Large intestine (tissue), 3 donors: ENCODE data around the gene AATK. TPM values are rescaled to one million over a fixed set of nuclear protein-coding genes. Genes with fewer than 3 reads are reported as not detected.

ENCODE experiments used
- DNase-seq, 2 donors: peaks; one replicate each; pipeline versions ENCODE4 v3.0.0 to v3.0.0-alpha.2; 2013
- H3K27ac ChIP-seq: one replicate; pipeline ENCODE4 v1.5.1; 2013; ENCODE audit warnings: low read length
- H3K27me3 ChIP-seq: 2 replicates; pipeline ENCODE4 v1.6.1; 2013; ENCODE audit warnings: low read length; ENCODE audit not compliant: control insufficient read depth, insufficient read depth
- H3K36me3 ChIP-seq: 2 replicates; pipeline ENCODE4 v1.6.1; 2013; ENCODE audit warnings: low read length; ENCODE audit not compliant: control insufficient read depth, insufficient read depth
- H3K4me1 ChIP-seq: one replicate; pipeline ENCODE4 v1.6.1; 2013; ENCODE audit warnings: low read length; ENCODE audit not compliant: control insufficient read depth, insufficient read depth
- H3K4me3 ChIP-seq: one replicate; pipeline ENCODE4 v1.5.1; 2013; ENCODE audit warnings: low read length
- H3K9me3 ChIP-seq: one replicate; pipeline ENCODE4 v1.6.1; 2013; ENCODE audit warnings: mild to moderate bottlenecking, low read depth, low read length, moderate library complexity; ENCODE audit not compliant: control insufficient read depth
- WGBS: methylation state at CpG from one replicate; pipeline ENCODE4 v1.1.5; 2013; ENCODE audit warnings: low lambda C conversion rate; ENCODE audit not compliant: insufficient coverage; 5-methylcytosine and 5-hydroxymethylcytosine counted together
- polyA plus RNA-seq: library from polyadenylated mRNA; unstranded; fragments of 120-200 nt; gene quantifications from one replicate; pipeline ENCODE4 v1.2.1, GENCODE V29; 2013

AATK gene
- polyA plus RNA-seq, 1 donor: 81.2 TPM

- Histone ChIP-seq H3K36me3 (peaks cover 10% of the 10 kb centered on the region), H3K4me1 (peaks cover 5% of the 10 kb centered on the region), H3K4me3 (no peak overlapping the region), H3K27me3 (no peaks in the 10 kb centered on the region), H3K9me3 (no peaks in the 10 kb centered on the region), H3K27ac (no peak overlapping the region)
- no CpG with 5 or more reads among the region's 14 CpGs for WGBS
- no peak for DNase-seq
These were observed 31.4 kb upstream of the AATK start for GRCh38 chr17:81197409-81197795.

GRCh38 chr17:81196505-81197408, 30.7 kb upstream of the AATK start:
- H3K27me3 ChIP-seq: no peaks in the 10 kb centered on the region
- H3K9me3 ChIP-seq: no peaks in the 10 kb centered on the region
- WGBS: no CpG with 5 or more reads among the region's 45 CpGs
- peaks cover 10% of the 10 kb centered on the region for H3K36me3 ChIP-seq
- no peak overlapping the region for H3K4me3 ChIP-seq
- H3K27ac ChIP-seq: no peak overlapping the region
- no peak for DNase-seq
- H3K4me1 ChIP-seq: peaks cover 5% of the 10 kb centered on the region

- no peak for DNase-seq
- Histone ChIP-seq H3K4me1 (peaks cover 4% of the 10 kb centered on the region), H3K27ac (no peak overlapping the region), H3K36me3 (peaks cover 10% of the 10 kb centered on the region), H3K9me3 (no peaks in the 10 kb centered on the region), H3K27me3 (no peaks in the 10 kb centered on the region), H3K4me3 (no peak overlapping the region)
- no CpG with 5 or more reads among the region's 14 CpGs for WGBS
These were observed 30.0 kb upstream of the AATK start for GRCh38 chr17:81195941-81196495.

- Histone ChIP-seq H3K36me3 (peaks cover 10% of the 10 kb centered on the region), H3K4me1 (no peaks in the 10 kb centered on the region), H3K9me3 (no peaks in the 10 kb centered on the region), H3K4me3 (no peak overlapping the region), H3K27me3 (no peaks in the 10 kb centered on the region), H3K27ac (no peak overlapping the region)
- no CpG with 5 or more reads among the region's 37 CpGs for WGBS
- DNase-seq: no peak
These were observed 29.2 kb upstream of the AATK start for GRCh38 chr17:81194941-81195901.

- Histone ChIP-seq H3K36me3 (peaks cover 11% of the 10 kb centered on the region), H3K27me3 (no peaks in the 10 kb centered on the region), H3K4me1 (no peaks in the 10 kb centered on the region), H3K4me3 (no peak overlapping the region), H3K27ac (no peak overlapping the region), H3K9me3 (no peaks in the 10 kb centered on the region)
- no CpG with 5 or more reads among the region's 21 CpGs for WGBS
- no peak for DNase-seq
These were observed 28.3 kb upstream of the AATK start for GRCh38 chr17:81194225-81194760.

- Histone ChIP-seq H3K36me3 (peaks cover 13% of the 10 kb centered on the region), H3K4me3 (no peak overlapping the region), H3K9me3 (no peaks in the 10 kb centered on the region), H3K4me1 (no peaks in the 10 kb centered on the region), H3K27ac (no peak overlapping the region), H3K27me3 (no peaks in the 10 kb centered on the region)
- DNase-seq: no peak
- 60% methylated on average over 1 of the region's 38 CpGs for WGBS
These were observed 27.6 kb upstream of the AATK start for GRCh38 chr17:81193470-81194224.

GRCh38 chr17:81193051-81193410, 27.0 kb upstream of the AATK start:
- no peak overlapping the region for H3K4me3 ChIP-seq
- no peak for DNase-seq
- H3K36me3 ChIP-seq: peaks cover 13% of the 10 kb centered on the region
- WGBS: no CpG with 5 or more reads among the region's 17 CpGs
- H3K27me3 ChIP-seq: no peaks in the 10 kb centered on the region
- no peaks in the 10 kb centered on the region for H3K9me3 ChIP-seq
- H3K4me1 ChIP-seq: no peaks in the 10 kb centered on the region
- H3K27ac ChIP-seq: no peak overlapping the region

- no CpG with 5 or more reads among the region's 34 CpGs for WGBS
- peaks cover 13% of the 10 kb centered on the region for H3K36me3 ChIP-seq
These were observed 26.5 kb upstream of the AATK start for GRCh38 chr17:81192386-81193050.

GRCh38 chr17:81191646-81192045, 25.6 kb upstream of the AATK start:
- no peak overlapping the region for H3K4me3 ChIP-seq
- peaks cover 10% of the 10 kb centered on the region for H3K36me3 ChIP-seq
- no peaks in the 10 kb centered on the region for H3K27me3 ChIP-seq
- H3K27ac ChIP-seq: no peak overlapping the region
- WGBS: no CpG with 5 or more reads among the region's 14 CpGs
- DNase-seq: no peak
- no peaks in the 10 kb centered on the region for H3K9me3 ChIP-seq
- no peaks in the 10 kb centered on the region for H3K4me1 ChIP-seq

More at GRCh38 chr17:81192386-81193050, 26.5 kb upstream of the AATK start:
- no peaks in the 10 kb centered on the region for H3K4me1 ChIP-seq
- no peak overlapping the region for H3K27ac ChIP-seq
- DNase-seq: no peak
- H3K4me3 ChIP-seq: no peak overlapping the region
- H3K27me3 ChIP-seq: no peaks in the 10 kb centered on the region
- no peaks in the 10 kb centered on the region for H3K9me3 ChIP-seq
